Stomach (tissue), 4 donors: Measurements from ENCODE around the gene CSDE1.
"Not testable (repeated sequence)": the region's sequence is repeated elsewhere in the genome, so short reads cannot be mapped to it uniquely, and the experiment has no call there.

Source experiments
- POLR2A ChIP-seq, 4 donors: fragments of 450-650 bp; IDR thresholded peaks; one replicate each; pipeline ENCODE4 v1.6.1; 2016; ENCODE audit warnings: antibody characterized with exemption in 4 of 4, control low read depth in 2 of 4, mild to moderate bottlenecking in 1 of 4, moderate library complexity in 1 of 4
- POLR2AphosphoS5 ChIP-seq, 3 donors: sonication (generic); formaldehyde crosslinking; IDR thresholded peaks; one replicate each; pipeline ENCODE4 v1.6.1; 2016; ENCODE audit warnings: antibody characterized with exemption in 3 of 3

DNA sequence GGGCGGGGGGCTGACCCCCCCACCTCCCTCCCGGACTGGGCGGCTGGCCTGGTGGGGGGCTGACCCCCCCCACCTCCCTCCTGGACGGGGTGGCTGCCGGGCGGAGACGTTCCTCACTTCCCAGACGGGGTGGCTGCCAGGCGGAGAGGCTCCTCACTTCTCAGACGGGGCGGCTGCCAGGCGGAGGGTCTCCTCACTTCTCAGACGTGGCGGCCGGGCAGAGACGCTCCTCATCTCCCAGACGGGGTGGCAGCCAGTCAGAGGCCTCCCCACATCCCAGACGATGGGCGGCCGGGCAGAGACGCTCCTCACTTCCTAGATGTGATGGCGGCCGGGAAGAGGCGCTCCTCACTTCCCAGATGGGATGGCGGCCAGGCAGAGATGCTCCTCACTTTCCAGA lies 32.8 kb upstream of the CSDE1 start:
- not testable (repeated sequence) for TF ChIP-seq POLR2A, POLR2AphosphoS5 (IDR thresholded peaks at IDR 0.05)
